ENCODE data around the gene CADM1.

GRCh38 chr11:115304774-115305472 is 199.3 kb downstream of the CADM1 start:
- TF ChIP-seq CTCF (conservative IDR thresholded peaks at IDR 0.05 in 1 of 2, IDR thresholded peaks at IDR 0.05 in 1 of 2; ENCODE audit: extremely low read depth in 1 of 2, insufficient read depth in 1 of 2, low read depth in 1 of 2, low read length in 2 of 2) = no peak
- no peak for TF ChIP-seq EZH2 (IDR thresholded peaks at IDR 0.05; ENCODE audit: borderline replicate concordance, low read length)
